ENCODE measurements around the gene ABI3BP.

DNA sequence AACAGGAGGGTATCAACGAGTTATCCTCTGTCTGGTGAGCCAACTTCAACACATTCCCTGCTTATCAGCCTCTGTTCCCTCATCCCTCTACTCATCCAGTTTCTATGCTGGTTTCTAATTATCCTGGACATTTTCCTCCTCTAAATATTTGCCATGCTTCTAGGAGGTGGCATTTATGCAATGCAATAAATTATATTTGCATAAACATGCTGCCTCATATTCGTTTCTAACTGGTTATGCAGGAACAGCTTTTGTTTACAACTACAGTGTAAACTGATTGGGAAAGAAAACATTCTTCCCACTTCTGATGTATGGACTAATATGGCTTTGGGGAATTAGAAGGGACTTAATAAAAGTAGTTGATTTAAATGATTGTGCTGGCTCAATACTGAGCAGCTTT lies 161.6 kb downstream of the ABI3BP start:
- TF ChIP-seq CTCF (IDR thresholded peaks at IDR 0.05) (no peak), POLR2A (IDR thresholded peaks at IDR 0.05) (no peak)
